Stimulated activated CD4-positive, alpha-beta T cell treated with anti-CD3 and anti-CD28 coated beads, TNF-alpha, amount 100 ng/mL, for 4 hours (primary cell): ENCODE data around the gene RHOG.
A peak's percentile ranks its signal among the peaks of the same experiment; 100 is the strongest.
"Not testable (repeated sequence)": the region's sequence is repeated elsewhere in the genome, so short reads cannot be mapped to it uniquely, and the experiment has no call there.

Experiments used
- DNase-seq, 3 experiments: peaks; one replicate each; pipeline ENCODE4 v3.0.0-alpha.2; 2020; ENCODE audit warnings: low read depth in 3 of 3

Gene RHOG

GRCh38 chr11:3834349-3834663, 6.5 kb downstream of the RHOG start:
- DNase-seq: no peak

GRCh38 chr11:3833449-3833848, 7.3 kb downstream of the RHOG start:
- no peak for DNase-seq

- DNase-seq: no peak
Measured at GRCh38 chr11:3832816-3833215, 7.9 kb downstream of the RHOG start.

GRCh38 chr11:3831378-3832239, 9.2 kb downstream of the RHOG start:
- DNase-seq: no peak

- no peak for DNase-seq
Measured at GRCh38 chr11:3830730-3831129, 10.0 kb downstream of the RHOG start.

- DNase-seq: no peak
Measured at GRCh38 chr11:3830088-3830487, 10.7 kb downstream of the RHOG start.

GRCh38 chr11:3827434-3828186, 13.1 kb downstream of the RHOG start:
- DNase-seq: no peak

GRCh38 chr11:3826721-3827120, 14.0 kb downstream of the RHOG start:
- no peak for DNase-seq

GRCh38 chr11:3825473-3826154, 15.1 kb downstream of the RHOG start:
- DNase-seq: no peak

- DNase-seq: peak; percentile 61 to 73 (median 68)
Measured at GRCh38 chr11:3824714-3825472, 15.9 kb downstream of the RHOG start.

GRCh38 chr11:3823762-3824506, 16.8 kb downstream of the RHOG start:
- no peak for DNase-seq

- no peak for DNase-seq
Measured at GRCh38 chr11:3823303-3823702, 17.5 kb downstream of the RHOG start.

- DNase-seq: no peak
Measured at GRCh38 chr11:3822312-3822711, 18.4 kb downstream of the RHOG start.

- no peak for DNase-seq
Measured at GRCh38 chr11:3820971-3821370, 19.8 kb downstream of the RHOG start.

- DNase-seq: no peak
Measured at GRCh38 chr11:3817181-3817800, 23.5 kb downstream of the RHOG start.

GRCh38 chr11:3816673-3817072, 24.1 kb downstream of the RHOG start:
- no peak for DNase-seq

GRCh38 chr11:3815845-3816244, 24.9 kb downstream of the RHOG start:
- no peak for DNase-seq

GRCh38 chr11:3814832-3815231, 25.9 kb downstream of the RHOG start:
- not testable (repeated sequence) for DNase-seq

- DNase-seq: no peak
Measured at GRCh38 chr11:3810951-3811350, 29.8 kb downstream of the RHOG start.

- no peak for DNase-seq
Measured at GRCh38 chr11:3810446-3810845, 30.3 kb downstream of the RHOG start.

- DNase-seq: no peak
Measured at GRCh38 chr11:3809624-3809928, 31.2 kb downstream of the RHOG start.
